HCT116 (cell line): ENCODE results near the gene PTRHD1. TPM values are rescaled to one million over a fixed set of nuclear protein-coding genes. Genes with fewer than 3 reads are reported as not detected.

Experiments used
- ATAC-seq: fragments of 200-7000 bp; cut with Tn5 transposase; 2 replicates; pipeline ENCODE4 v1.9.1; 2020; ENCODE audit warnings: mild to moderate bottlenecking, moderate library complexity
- BruUV-seq: library from RNA; stranded (reverse); fragments of 400-500 nt; replicated peaks from 2 replicates; lab custom pipeline; 2021; lab: Mats Ljungman, UMichigan
- CTCF ChIA-PET: fragments of 300-600 bp; sonication (Branson Sonifier 250); formaldehyde crosslinking; loops from one replicate; lab custom pipeline; 2021; ENCODE audit warnings: antibody characterized with exemption; lab: Charles Lee
- POLR2A ChIA-PET: fragments of 300-600, 350-600 bp; sonication (Branson Sonifier 250); formaldehyde crosslinking; loops from one replicate; lab custom pipeline; 2021; ENCODE audit warnings: antibody characterized with exemption; lab: Charles Lee
- RAD21 ChIA-PET, 2 experiments: fragments of 300-600 bp; sonication (Branson Sonifier 250); formaldehyde crosslinking; loops; one replicate each; lab custom pipeline; 2023; ENCODE audit warnings: low total read pairs in 2 of 2; ENCODE audit not compliant: uncharacterized antibody in 2 of 2, unreplicated experiment in 2 of 2, low non-redundant PET in 1 of 2; lab: Charles Lee
- DNase-seq: peaks from one replicate; pipeline ENCODE4 v3.0.0-alpha.2; 2010; ENCODE audit warnings: low read depth, low spot score
- H2AFZ ChIP-seq: fragments of 200-600 bp; shearing (Covaris generic), sonication (generic); 2 replicates; pipeline ENCODE4 v1.6.1; 2017; ENCODE audit warnings: low read depth, mixed run types, mixed read lengths, antibody characterized with exemption, low read length; ENCODE audit not compliant: poor library complexity, severe bottlenecking
- H3K27ac ChIP-seq: 2 replicates; pipeline ENCODE4 v1.5.1; 2012; ENCODE audit warnings: low read depth, low read length
- H3K27me3 ChIP-seq: fragments of 200-600 bp; sonication (generic); 2 replicates; pipeline ENCODE4 v1.6.1; 2016; ENCODE audit warnings: mixed run types, low read length, mixed read lengths; ENCODE audit not compliant: insufficient read depth
- H3K36me3 ChIP-seq, 2 experiments: fragments of 200-500 bp in 1 of 2; fragments of 200-600 bp in 1 of 2; sonication (Bioruptor generic) in 1 of 2; sonication (generic) in 1 of 2; 2 replicates each; pipeline versions ENCODE4 v1.5.1 to v1.6.1; 2014 to 2016; ENCODE audit warnings: low read length in 2 of 2, inconsistent platforms in 1 of 2, mixed read lengths in 1 of 2, mixed run types in 1 of 2; ENCODE audit not compliant: insufficient read depth in 2 of 2, control insufficient read depth in 1 of 2
- H3K4me1 ChIP-seq, 2 experiments: fragments of 200-600 bp in 1 of 2; sonication (generic) in 1 of 2; 2 replicates each; pipeline versions ENCODE4 v1.5.1 to v1.6.1; 2012 to 2017; ENCODE audit warnings: low read length in 2 of 2, inconsistent platforms in 1 of 2, mild to moderate bottlenecking in 1 of 2, mixed read lengths in 1 of 2, mixed run types in 1 of 2, moderate library complexity in 1 of 2; ENCODE audit not compliant: insufficient read depth in 2 of 2, control insufficient read depth in 1 of 2
- H3K4me2 ChIP-seq: fragments of 200-600 bp; sonication (generic); 2 replicates; pipeline ENCODE4 v1.6.1; 2017; ENCODE audit warnings: mixed run types, low read length, mixed read lengths
- H3K4me3 ChIP-seq, 2 experiments: fragments of 200-600 bp in 1 of 2; sonication (generic) in 1 of 2; replicated peaks in 1 of 2; 2 replicates each; pipeline ENCODE4 v1.5.1; 2011 to 2016; ENCODE audit warnings: low read length in 2 of 2, control low read depth in 1 of 2, low read depth in 1 of 2, mild to moderate bottlenecking in 1 of 2, mixed read lengths in 1 of 2, mixed run types in 1 of 2
- H3K79me2 ChIP-seq: fragments of 200-600 bp; sonication (generic); 2 replicates; pipeline ENCODE4 v1.6.1; 2017; ENCODE audit warnings: mild to moderate bottlenecking, mixed run types, low read length, moderate library complexity, mixed read lengths; ENCODE audit not compliant: insufficient read depth
- H3K9ac ChIP-seq: fragments of 200-600 bp; sonication (generic); 2 replicates; pipeline ENCODE4 v1.6.1; 2016; ENCODE audit warnings: low read length, mixed read lengths
- H3K9me2 ChIP-seq: fragments of 200-600 bp; sonication (generic), shearing (Covaris generic); 2 replicates; pipeline ENCODE4 v1.6.1; 2017; ENCODE audit warnings: mixed run types, mild to moderate bottlenecking, moderate library complexity; ENCODE audit not compliant: insufficient read depth
- H3K9me3 ChIP-seq, 2 experiments: fragments of 200-500 bp in 1 of 2; fragments of 200-600 bp in 1 of 2; sonication (Bioruptor generic) in 1 of 2; sonication (generic) in 1 of 2; 2 replicates each; pipeline ENCODE4 v1.6.1; 2014 to 2017; ENCODE audit warnings: low read length in 2 of 2, mixed read lengths in 2 of 2, inconsistent platforms in 1 of 2, low read depth in 1 of 2, mild to moderate bottlenecking in 1 of 2, mixed run types in 1 of 2, moderate library complexity in 1 of 2; ENCODE audit not compliant: control insufficient read depth in 1 of 2, insufficient read depth in 1 of 2
- H4K20me1 ChIP-seq: fragments of 200-600 bp; sonication (generic), shearing (Covaris generic); 2 replicates; pipeline ENCODE4 v1.6.1; 2017; ENCODE audit warnings: mixed run types, mild to moderate bottlenecking, moderate library complexity; ENCODE audit not compliant: insufficient read depth
- EGR1 ChIP-seq: IDR thresholded peaks from 2 replicates; pipeline ENCODE4 v1.6.1; 2012; ENCODE audit warnings: low read depth
- EZH2phosphoT487 ChIP-seq: fragments of 200-600 bp; IDR thresholded peaks from 2 replicates; pipeline ENCODE4 v1.6.1; 2018; ENCODE audit warnings: antibody characterized with exemption, borderline replicate concordance
- REST ChIP-seq: IDR thresholded peaks from 2 replicates; pipeline ENCODE4 v1.6.1; 2012; ENCODE audit warnings: low read depth
- SRF ChIP-seq: IDR thresholded peaks from 2 replicates; pipeline ENCODE4 v1.6.1; 2012; ENCODE audit warnings: low read depth
- ZBTB33 ChIP-seq: IDR thresholded peaks from 2 replicates; pipeline ENCODE4 v1.6.1; 2011; ENCODE audit warnings: mild to moderate bottlenecking, low read length, moderate library complexity; ENCODE audit not compliant: insufficient replicate concordance; ENCODE audit errors: extremely low read depth
- intact Hi-C: fragments of 100-400 bp; cut with micrococcal nuclease; formaldehyde crosslinking; loops from 2 replicates; pipeline ENCODE4 v1.10.0; 2022
- total RNA-seq: library from RNA; stranded (reverse); gene quantifications from one replicate; pipeline ENCODE4 v1.2.1, GENCODE V29; 2021; ENCODE audit not compliant: unreplicated experiment
- TF ChIP-seq, protein P1 (sequence below), 3 experiments: fragments of 200-600 bp in 1 of 3; sonication (generic) in 1 of 3; IDR thresholded peaks in 2 of 3; conservative IDR thresholded peaks in 1 of 3; 2 replicates each; pipeline ENCODE4 v1.5.1; 2012 to 2017; ENCODE audit warnings: low read depth in 2 of 3, low read length in 2 of 3, antibody characterized with exemption in 1 of 3, borderline replicate concordance in 1 of 3, control low read depth in 1 of 3, mild to moderate bottlenecking in 1 of 3, mixed read lengths in 1 of 3, mixed run types in 1 of 3, moderate library complexity in 1 of 3; ENCODE audit not compliant: insufficient read depth in 1 of 3

Gene PTRHD1
- total RNA-seq, 1 experiment from 2014 or later = 24.3 TPM

DNA sequence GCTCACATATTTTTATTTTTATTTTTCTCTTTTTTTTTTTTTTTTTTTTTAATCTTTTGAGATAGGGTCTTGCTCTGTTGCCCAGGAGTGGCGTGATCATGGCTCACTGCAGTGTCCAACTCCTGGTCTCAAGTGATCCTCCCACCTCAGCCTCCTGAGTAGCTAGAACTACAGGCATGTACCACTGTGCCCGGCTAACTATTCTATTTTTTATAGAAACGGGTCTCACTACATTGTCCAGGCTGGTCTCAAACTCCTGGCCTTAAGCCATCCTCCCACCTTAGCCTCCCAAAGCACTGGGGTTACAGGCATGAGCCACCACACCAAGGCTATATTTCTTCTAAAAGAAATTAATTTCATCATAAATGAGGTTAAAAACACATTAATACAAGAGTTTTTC lies 45.9 kb downstream of the PTRHD1 start (continued):
- TF ChIP-seq REST (no peak), EGR1 (no peak), SRF (no peak)

GRCh38 chr2:24745825-24746224 lies 47.4 kb downstream of the PTRHD1 start:
- CTCF ChIA-PET = no interaction called here
- no peak for DNase-seq
- BruUV-seq = no TSS peak

More at GRCh38 chr2:24745825-24746224, 47.4 kb downstream of the PTRHD1 start:
- Histone ChIP-seq H3K4me1 (no peaks in the 10 kb centered on the region), H3K36me3 (no peaks in the 10 kb centered on the region), H4K20me1 (no peaks in the 10 kb centered on the region), H2AFZ (no peak overlapping the region), H3K79me2 (no peaks in the 10 kb centered on the region), H3K27me3 (no peaks in the 10 kb centered on the region), H3K9ac (no peak overlapping the region), H3K9me3 (no peaks in the 10 kb centered on the region), H3K27ac (no peak overlapping the region), H3K4me2 (no peak overlapping the region), H3K9me2 (no peaks in the 10 kb centered on the region), H3K4me3 (no peak overlapping the region)
- TF ChIP-seq EZH2phosphoT487 = no peak
- TF ChIP-seq ZBTB33 = no peak
- TF ChIP-seq, protein P1, sequence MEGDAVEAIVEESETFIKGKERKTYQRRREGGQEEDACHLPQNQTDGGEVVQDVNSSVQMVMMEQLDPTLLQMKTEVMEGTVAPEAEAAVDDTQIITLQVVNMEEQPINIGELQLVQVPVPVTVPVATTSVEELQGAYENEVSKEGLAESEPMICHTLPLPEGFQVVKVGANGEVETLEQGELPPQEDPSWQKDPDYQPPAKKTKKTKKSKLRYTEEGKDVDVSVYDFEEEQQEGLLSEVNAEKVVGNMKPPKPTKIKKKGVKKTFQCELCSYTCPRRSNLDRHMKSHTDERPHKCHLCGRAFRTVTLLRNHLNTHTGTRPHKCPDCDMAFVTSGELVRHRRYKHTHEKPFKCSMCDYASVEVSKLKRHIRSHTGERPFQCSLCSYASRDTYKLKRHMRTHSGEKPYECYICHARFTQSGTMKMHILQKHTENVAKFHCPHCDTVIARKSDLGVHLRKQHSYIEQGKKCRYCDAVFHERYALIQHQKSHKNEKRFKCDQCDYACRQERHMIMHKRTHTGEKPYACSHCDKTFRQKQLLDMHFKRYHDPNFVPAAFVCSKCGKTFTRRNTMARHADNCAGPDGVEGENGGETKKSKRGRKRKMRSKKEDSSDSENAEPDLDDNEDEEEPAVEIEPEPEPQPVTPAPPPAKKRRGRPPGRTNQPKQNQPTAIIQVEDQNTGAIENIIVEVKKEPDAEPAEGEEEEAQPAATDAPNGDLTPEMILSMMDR (IDR thresholded peaks at IDR 0.05 in 2 of 3, conservative IDR thresholded peaks at IDR 0.05 in 1 of 3; ENCODE audit: borderline replicate concordance in 1 of 3, insufficient read depth in 1 of 3, low read depth in 2 of 3, low read length in 2 of 3) = no peak
- RAD21 ChIA-PET = no interaction called here
- ATAC-seq = no peak
- POLR2A ChIA-PET = no interaction called here
- intact Hi-C loops = no loop called here
